ENCODE data around the gene TESPA1.

TESPA1 gene

GRCh38 chr12:54932038-54932437 is 52.5 kb downstream of the TESPA1 start:
- H3K4me3 ChIP-seq (ENCODE audit: low read length in 2 of 2): no peak overlapping the region
- no peak overlapping the region for H3K9ac ChIP-seq (ENCODE audit: low read length in 2 of 2)
- H3K27ac ChIP-seq (ENCODE audit: low read length): no peak overlapping the region
- H3K9me3 ChIP-seq (ENCODE audit: control insufficient read depth in 2 of 2, low read length in 2 of 2): no peaks in the 10 kb centered on the region
- no peaks in the 10 kb centered on the region for H3K36me3 ChIP-seq (ENCODE audit: control insufficient read depth in 2 of 2, insufficient read depth in 2 of 2, low read length in 2 of 2)
- no peaks in the 10 kb centered on the region for H3K4me1 ChIP-seq (ENCODE audit: control insufficient read depth, insufficient read depth, low read length)
- no peaks in the 10 kb centered on the region for H3K27me3 ChIP-seq (ENCODE audit: control insufficient read depth in 1 of 2, insufficient read depth in 2 of 2, low read length in 2 of 2)

GRCh38 chr12:54929998-54930397 is 54.6 kb downstream of the TESPA1 start:
- H3K4me3 ChIP-seq (ENCODE audit: low read length in 2 of 2): no peak overlapping the region
- no peak overlapping the region for H3K27ac ChIP-seq (ENCODE audit: low read length)
- H3K27me3 ChIP-seq (ENCODE audit: control insufficient read depth in 1 of 2, insufficient read depth in 2 of 2, low read length in 2 of 2): no peaks in the 10 kb centered on the region
- no peaks in the 10 kb centered on the region for H3K4me1 ChIP-seq (ENCODE audit: control insufficient read depth, insufficient read depth, low read length)
- no peaks in the 10 kb centered on the region for H3K36me3 ChIP-seq (ENCODE audit: control insufficient read depth in 2 of 2, insufficient read depth in 2 of 2, low read length in 2 of 2)
- no peaks in the 10 kb centered on the region for H3K9me3 ChIP-seq (ENCODE audit: control insufficient read depth in 2 of 2, low read length in 2 of 2)
- no peak overlapping the region for H3K9ac ChIP-seq (ENCODE audit: low read length in 2 of 2)

GRCh38 chr12:54926246-54926645 is 58.3 kb downstream of the TESPA1 start:
- Histone ChIP-seq H3K27me3 (ENCODE audit: control insufficient read depth in 1 of 2, insufficient read depth in 2 of 2, low read length in 2 of 2) (no peaks in the 10 kb centered on the region), H3K9ac (ENCODE audit: low read length in 2 of 2) (no peak overlapping the region), H3K36me3 (ENCODE audit: control insufficient read depth in 2 of 2, insufficient read depth in 2 of 2, low read length in 2 of 2) (no peaks in the 10 kb centered on the region), H3K4me3 (ENCODE audit: low read length in 2 of 2) (no peak overlapping the region), H3K27ac (ENCODE audit: low read length) (no peak overlapping the region), H3K9me3 (ENCODE audit: control insufficient read depth in 2 of 2, low read length in 2 of 2) (no peaks in the 10 kb centered on the region), H3K4me1 (ENCODE audit: control insufficient read depth, insufficient read depth, low read length) (no peaks in the 10 kb centered on the region)

- H3K4me1 ChIP-seq (ENCODE audit: control insufficient read depth, insufficient read depth, low read length): no peaks in the 10 kb centered on the region
- H3K4me3 ChIP-seq (ENCODE audit: low read length in 2 of 2): no peak overlapping the region
- H3K36me3 ChIP-seq (ENCODE audit: control insufficient read depth in 2 of 2, insufficient read depth in 2 of 2, low read length in 2 of 2): no peaks in the 10 kb centered on the region
- H3K27ac ChIP-seq (ENCODE audit: low read length): no peak overlapping the region
- no peaks in the 10 kb centered on the region for H3K27me3 ChIP-seq (ENCODE audit: control insufficient read depth in 1 of 2, insufficient read depth in 2 of 2, low read length in 2 of 2)
- no peak overlapping the region for H3K9ac ChIP-seq (ENCODE audit: low read length in 2 of 2)
- H3K9me3 ChIP-seq (ENCODE audit: control insufficient read depth in 2 of 2, low read length in 2 of 2): no peaks in the 10 kb centered on the region
These were observed 59.4 kb downstream of the TESPA1 start for GRCh38 chr12:54924972-54925707.

- Histone ChIP-seq H3K4me3 (ENCODE audit: low read length in 2 of 2) (no peak overlapping the region), H3K9me3 (ENCODE audit: control insufficient read depth in 2 of 2, low read length in 2 of 2) (no peaks in the 10 kb centered on the region)
These were observed 67.5 kb downstream of the TESPA1 start for GRCh38 chr12:54917001-54917488.

More at GRCh38 chr12:54917001-54917488, 67.5 kb downstream of the TESPA1 start:
- no peak overlapping the region for H3K27ac ChIP-seq (ENCODE audit: low read length)
- no peaks in the 10 kb centered on the region for H3K36me3 ChIP-seq (ENCODE audit: control insufficient read depth in 2 of 2, insufficient read depth in 2 of 2, low read length in 2 of 2)
- H3K9ac ChIP-seq (ENCODE audit: low read length in 2 of 2): no peak overlapping the region
- no peaks in the 10 kb centered on the region for H3K27me3 ChIP-seq (ENCODE audit: control insufficient read depth in 1 of 2, insufficient read depth in 2 of 2, low read length in 2 of 2)
- H3K4me1 ChIP-seq (ENCODE audit: control insufficient read depth, insufficient read depth, low read length): no peaks in the 10 kb centered on the region

Measured in stomach smooth muscle (tissue), 2 donors.